SH-SY5Y (cell line): ENCODE data around the gene MICAL3.

Source experiments
- GATA2 ChIP-seq: IDR thresholded peaks from 2 replicates; pipeline ENCODE4 v1.6.1; 2011; ENCODE audit warnings: mild to moderate bottlenecking, low read depth, low read length
- GATA3 ChIP-seq: IDR thresholded peaks from 2 replicates; pipeline ENCODE4 v1.6.1; 2011; ENCODE audit warnings: low read depth, mild to moderate bottlenecking, low read length, moderate library complexity

DNA sequence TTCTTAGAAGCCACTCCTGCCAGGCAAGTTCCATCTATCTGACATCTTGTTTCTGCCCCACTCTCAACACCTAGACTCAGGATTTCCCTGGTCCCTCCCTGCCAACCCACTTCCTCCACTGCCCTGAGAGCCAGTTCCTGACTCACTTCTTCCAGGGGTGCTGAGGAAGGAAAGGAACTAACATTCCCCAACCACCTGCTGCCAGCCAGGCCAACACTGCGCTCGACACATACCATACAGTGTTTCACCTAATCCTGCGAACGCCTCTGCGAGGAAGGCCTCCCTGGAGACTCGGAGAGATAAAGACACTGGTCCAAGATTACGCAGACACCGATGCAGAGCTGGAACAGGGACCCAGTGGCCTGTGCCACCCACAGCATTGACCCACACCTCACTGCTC, 40.2 kb downstream of the MICAL3 start:
- TF ChIP-seq GATA3 (no peak), GATA2 (no peak)
